HEK293 (cell line): ENCODE measurements around the gene LHX6.
A peak's percentile ranks its signal among the peaks of the same experiment; 100 is the strongest.

Experiments
- ATF2 ChIP-seq: fragments of 450-650 bp; formaldehyde crosslinking; IDR thresholded peaks from 2 replicates; pipeline ENCODE4 v1.5.1; 2016; ENCODE audit warnings: missing biosample characterization, missing genetic modification characterization, low read depth
- EGR2 ChIP-seq: fragments of 450-650 bp; formaldehyde crosslinking; IDR thresholded peaks from 2 replicates; pipeline ENCODE4 v1.5.1; 2016; ENCODE audit warnings: low read depth, missing biosample characterization, missing genetic modification characterization
- GLIS2 ChIP-seq: fragments of 450-650 bp; formaldehyde crosslinking; IDR thresholded peaks from 2 replicates; pipeline ENCODE4 v1.5.1; 2016; ENCODE audit warnings: missing biosample characterization, missing genetic modification characterization
- HOXA7 ChIP-seq: sonication (generic); formaldehyde crosslinking; IDR thresholded peaks from 2 replicates; pipeline ENCODE4 v1.8.1; 2022; ENCODE audit warnings: missing genetic modification reagents, borderline replicate concordance
- PBX3 ChIP-seq: sonication (generic); formaldehyde crosslinking; IDR thresholded peaks from 2 replicates; pipeline ENCODE4 v1.8.1; 2022; ENCODE audit warnings: mild to moderate bottlenecking, moderate library complexity, missing genetic modification reagents
- PRDM10 ChIP-seq: fragments of 450-650 bp; formaldehyde crosslinking; IDR thresholded peaks from 2 replicates; pipeline ENCODE4 v1.5.1; 2016; ENCODE audit warnings: missing biosample characterization, missing genetic modification characterization
- PRDM6 ChIP-seq: fragments of 450-650 bp; formaldehyde crosslinking; IDR thresholded peaks from 2 replicates; pipeline ENCODE4 v1.5.1; 2017; ENCODE audit warnings: missing biosample characterization, missing genetic modification characterization
- SP3 ChIP-seq: fragments of 450-650 bp; formaldehyde crosslinking; IDR thresholded peaks from 2 replicates; pipeline ENCODE4 v1.5.1; 2016; ENCODE audit warnings: missing biosample characterization, missing genetic modification characterization
- TSHZ1 ChIP-seq: fragments of 450-650 bp; formaldehyde crosslinking; IDR thresholded peaks from 2 replicates; pipeline ENCODE4 v1.5.1; 2016; ENCODE audit warnings: missing biosample characterization, missing genetic modification characterization, borderline replicate concordance
- ZFHX2 ChIP-seq: fragments of 450-650 bp; formaldehyde crosslinking; conservative IDR thresholded peaks from 2 replicates; pipeline ENCODE4 v1.5.1; 2016; ENCODE audit warnings: missing biosample characterization, missing genetic modification characterization
- ZNF175 ChIP-seq: fragments of 450-650 bp; formaldehyde crosslinking; IDR thresholded peaks from 2 replicates; pipeline ENCODE4 v1.5.1; 2016; ENCODE audit warnings: missing biosample characterization, missing genetic modification characterization
- ZNF302 ChIP-seq: fragments of 450-650 bp; formaldehyde crosslinking; IDR thresholded peaks from 2 replicates; pipeline ENCODE4 v1.5.1; 2016; ENCODE audit warnings: missing biosample characterization, missing genetic modification characterization, low read depth
- ZNF416 ChIP-seq: fragments of 450-650 bp; formaldehyde crosslinking; IDR thresholded peaks from 2 replicates; pipeline ENCODE4 v1.5.1; 2016; ENCODE audit warnings: missing biosample characterization, missing genetic modification characterization
- ZNF473 ChIP-seq: fragments of 450-650 bp; formaldehyde crosslinking; IDR thresholded peaks from 2 replicates; pipeline ENCODE4 v1.5.1; 2017; ENCODE audit warnings: missing biosample characterization, missing genetic modification characterization
- ZSCAN18 ChIP-seq: fragments of 450-650 bp; formaldehyde crosslinking; IDR thresholded peaks from 2 replicates; pipeline ENCODE4 v1.5.1; 2016; ENCODE audit warnings: missing biosample characterization, missing genetic modification characterization
- TF ChIP-seq, protein P1 (sequence below): fragments of 450-650 bp; formaldehyde crosslinking; IDR thresholded peaks from 2 replicates; pipeline ENCODE4 v1.5.1; 2016; ENCODE audit warnings: missing biosample characterization, missing genetic modification characterization
- TF ChIP-seq, protein P2 (sequence below): fragments of 450-650 bp; formaldehyde crosslinking; conservative IDR thresholded peaks from 2 replicates; pipeline ENCODE4 v1.5.1; 2016; ENCODE audit warnings: low read depth, missing biosample characterization, missing genetic modification characterization

The LHX6 gene

DNA sequence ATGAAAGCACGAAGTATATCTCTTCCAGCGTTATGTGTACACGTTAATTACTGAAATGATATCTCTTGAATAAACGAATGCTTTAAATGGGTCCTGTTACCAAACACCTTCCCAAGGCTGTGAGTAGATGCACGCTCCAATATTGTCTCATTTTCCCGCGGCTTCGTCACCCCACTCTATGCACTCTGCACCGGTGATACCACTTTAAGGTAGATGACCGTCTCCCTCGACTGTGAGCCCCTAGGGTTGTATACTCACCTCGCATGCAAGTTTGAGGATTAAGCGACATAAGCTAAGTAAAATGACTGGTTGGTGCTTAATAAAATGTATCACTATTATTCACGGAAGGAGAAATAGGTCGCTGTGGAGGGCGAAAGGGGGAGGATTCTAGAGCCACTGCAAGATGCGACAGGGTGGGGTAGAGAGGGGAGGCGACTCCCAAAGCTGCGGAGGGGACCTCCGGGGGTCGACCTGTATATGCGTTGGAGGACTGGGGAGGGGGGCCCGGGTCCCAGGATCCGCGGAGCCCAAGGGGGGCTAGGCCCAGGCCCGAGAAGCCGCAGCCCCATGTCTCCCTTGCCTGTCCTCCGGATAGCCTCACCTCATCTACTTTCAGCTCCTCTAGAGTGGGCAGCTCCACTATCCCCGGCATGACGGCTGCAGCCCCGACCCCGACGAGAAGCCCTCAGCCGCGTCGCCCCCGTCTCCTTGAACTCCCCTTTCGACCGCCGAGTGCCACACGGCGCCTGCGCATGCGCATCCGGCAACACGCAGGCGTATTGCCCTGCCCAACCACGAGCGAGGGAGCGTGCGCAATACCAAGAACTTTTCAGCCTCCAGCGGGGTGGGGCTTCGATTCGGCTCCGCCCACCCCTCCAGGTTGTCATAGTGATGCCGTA, 69.5 kb downstream of the LHX6 start, which contains the start of the genes MORN5 and NDUFA8 (continued):
- no peak for TF ChIP-seq TSHZ1 (tag by site-specific recombination)
- TF ChIP-seq ZNF416 (tag by site-specific recombination) = no peak
- no peak for TF ChIP-seq ZSCAN18 (tag by site-specific recombination)
- peak; percentile 44; the same call in 1 of the 2 replicates for TF ChIP-seq GLIS2 (tag by site-specific recombination)
- TF ChIP-seq ZNF302 (tag by site-specific recombination) = no peak
- TF ChIP-seq ZNF175 (tag by site-specific recombination) = no peak
- no peak; the same call in 1 of the 2 replicates for TF ChIP-seq ZFHX2 (tag by site-specific recombination)
- no peak for TF ChIP-seq ATF2 (tag by site-specific recombination)
- TF ChIP-seq HOXA7 = no peak
- TF ChIP-seq EGR2 (tag by site-specific recombination) = 0 out of 2 replicates have a peak, but pooled peaks have one; percentile 17
- TF ChIP-seq PBX3 (CRISPR knock-in tag) = no peak
- TF ChIP-seq, protein P1, sequence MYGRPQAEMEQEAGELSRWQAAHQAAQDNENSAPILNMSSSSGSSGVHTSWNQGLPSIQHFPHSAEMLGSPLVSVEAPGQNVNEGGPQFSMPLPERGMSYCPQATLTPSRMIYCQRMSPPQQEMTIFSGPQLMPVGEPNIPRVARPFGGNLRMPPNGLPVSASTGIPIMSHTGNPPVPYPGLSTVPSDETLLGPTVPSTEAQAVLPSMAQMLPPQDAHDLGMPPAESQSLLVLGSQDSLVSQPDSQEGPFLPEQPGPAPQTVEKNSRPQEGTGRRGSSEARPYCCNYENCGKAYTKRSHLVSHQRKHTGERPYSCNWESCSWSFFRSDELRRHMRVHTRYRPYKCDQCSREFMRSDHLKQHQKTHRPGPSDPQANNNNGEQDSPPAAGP (tag by site-specific recombination) = 0 out of 2 replicates have a peak, but pooled peaks have one; percentile 17
- peak; percentile 99 for TF ChIP-seq PRDM10
- peak; percentile 51; the same call in 1 of the 2 replicates for TF ChIP-seq SP3 (tag by site-specific recombination)
- no peak for TF ChIP-seq PRDM6 (tag by site-specific recombination)
- TF ChIP-seq ZNF473 (tag by site-specific recombination) = no peak
- TF ChIP-seq, protein P2, sequence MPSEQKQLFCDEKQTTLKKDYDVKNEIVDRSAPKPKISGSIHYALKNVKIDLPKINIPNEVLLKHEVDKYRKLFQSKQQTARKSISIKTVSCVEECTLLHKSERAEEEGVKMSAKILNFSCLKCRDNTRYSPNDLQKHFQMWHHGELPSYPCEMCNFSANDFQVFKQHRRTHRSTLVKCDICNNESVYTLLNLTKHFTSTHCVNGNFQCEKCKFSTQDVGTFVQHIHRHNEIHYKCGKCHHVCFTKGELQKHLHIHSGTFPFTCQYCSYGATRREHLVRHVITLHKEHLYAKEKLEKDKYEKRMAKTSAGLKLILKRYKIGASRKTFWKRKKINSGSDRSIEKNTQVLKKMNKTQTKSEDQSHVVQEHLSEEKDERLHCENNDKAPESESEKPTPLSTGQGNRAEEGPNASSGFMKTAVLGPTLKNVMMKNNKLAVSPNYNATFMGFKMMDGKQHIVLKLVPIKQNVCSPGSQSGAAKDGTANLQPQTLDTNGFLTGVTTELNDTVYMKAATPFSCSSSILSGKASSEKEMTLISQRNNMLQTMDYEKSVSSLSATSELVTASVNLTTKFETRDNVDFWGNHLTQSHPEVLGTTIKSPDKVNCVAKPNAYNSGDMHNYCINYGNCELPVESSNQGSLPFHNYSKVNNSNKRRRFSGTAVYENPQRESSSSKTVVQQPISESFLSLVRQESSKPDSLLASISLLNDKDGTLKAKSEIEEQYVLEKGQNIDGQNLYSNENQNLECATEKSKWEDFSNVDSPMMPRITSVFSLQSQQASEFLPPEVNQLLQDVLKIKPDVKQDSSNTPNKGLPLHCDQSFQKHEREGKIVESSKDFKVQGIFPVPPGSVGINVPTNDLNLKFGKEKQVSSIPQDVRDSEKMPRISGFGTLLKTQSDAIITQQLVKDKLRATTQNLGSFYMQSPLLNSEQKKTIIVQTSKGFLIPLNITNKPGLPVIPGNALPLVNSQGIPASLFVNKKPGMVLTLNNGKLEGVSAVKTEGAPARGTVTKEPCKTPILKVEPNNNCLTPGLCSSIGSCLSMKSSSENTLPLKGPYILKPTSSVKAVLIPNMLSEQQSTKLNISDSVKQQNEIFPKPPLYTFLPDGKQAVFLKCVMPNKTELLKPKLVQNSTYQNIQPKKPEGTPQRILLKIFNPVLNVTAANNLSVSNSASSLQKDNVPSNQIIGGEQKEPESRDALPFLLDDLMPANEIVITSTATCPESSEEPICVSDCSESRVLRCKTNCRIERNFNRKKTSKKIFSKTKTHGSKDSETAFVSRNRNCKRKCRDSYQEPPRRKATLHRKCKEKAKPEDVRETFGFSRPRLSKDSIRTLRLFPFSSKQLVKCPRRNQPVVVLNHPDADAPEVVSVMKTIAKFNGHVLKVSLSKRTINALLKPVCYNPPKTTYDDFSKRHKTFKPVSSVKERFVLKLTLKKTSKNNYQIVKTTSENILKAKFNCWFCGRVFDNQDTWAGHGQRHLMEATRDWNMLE (tag by site-specific recombination) = no peak
